Measurements from ENCODE around the gene FER. TPM values are rescaled to one million over a fixed set of nuclear protein-coding genes. Genes with fewer than 3 reads are reported as not detected.
"Not testable (repeated sequence)": the region's sequence is repeated elsewhere in the genome, so short reads cannot be mapped to it uniquely, and the experiment has no call there.

The FER gene
- total RNA-seq, 2 experiments from 2014 or later, result 4.8 to 7.1 TPM

- CTCF ChIA-PET, result interaction anchor here (1.0 to 1.1 kb wide), 2 partner anchors 70 to 661 kb away, joined by 3 read pairs; partner anchors contain the start of gene PJA2
- H3K4me1 Mint-ChIP-seq (ENCODE audit: low read depth), result peaks cover 23% of the 10 kb centered on the region
- intact Hi-C loops (cut with micrococcal nuclease), result loop anchor here (2.0 to 10.0 kb wide), 8 partner anchors 484 to 1988 kb away; partner anchors contain the start of gene SLC25A46
- H3K9me3 Mint-ChIP-seq, result no peaks in the 10 kb centered on the region
- DNase-seq, result peak; percentile 22
- no peaks in the 10 kb centered on the region for H3K36me3 Mint-ChIP-seq (ENCODE audit: low read depth)
- H3K27me3 Mint-ChIP-seq (ENCODE audit: low read depth), result no peaks in the 10 kb centered on the region
- peak overlapping the region; percentile 26 for H3K27ac Mint-ChIP-seq
- H3K4me3 Mint-ChIP-seq, result peak overlapping the region; percentile 85
These were observed 1.6 kb downstream of the FER start for GRCh38 chr5:108749128-108749861.

GRCh38 chr5:108753331-108753730, 5.6 kb downstream of the FER start:
- H3K4me1 Mint-ChIP-seq (ENCODE audit: low read depth), result peaks cover 12% of the 10 kb centered on the region
- no peaks in the 10 kb centered on the region for H3K36me3 Mint-ChIP-seq (ENCODE audit: low read depth)
- CTCF ChIA-PET, result no interaction called here
- H3K27me3 Mint-ChIP-seq (ENCODE audit: low read depth), result no peaks in the 10 kb centered on the region
- intact Hi-C loops (cut with micrococcal nuclease), result no loop called here
- no peaks in the 10 kb centered on the region for H3K9me3 Mint-ChIP-seq
- no peak for DNase-seq
- H3K4me3 Mint-ChIP-seq, result no peak overlapping the region
- no peak overlapping the region for H3K27ac Mint-ChIP-seq

- CTCF ChIA-PET, result no interaction called here
- intact Hi-C loops (cut with micrococcal nuclease), result no loop called here
- H3K27me3 Mint-ChIP-seq (ENCODE audit: low read depth), result no peaks in the 10 kb centered on the region
- no peak for DNase-seq
- H3K27ac Mint-ChIP-seq, result no peak overlapping the region
- H3K36me3 Mint-ChIP-seq (ENCODE audit: low read depth), result no peaks in the 10 kb centered on the region
- H3K4me1 Mint-ChIP-seq (ENCODE audit: low read depth), result peaks cover 12% of the 10 kb centered on the region
- no peaks in the 10 kb centered on the region for H3K9me3 Mint-ChIP-seq
- H3K4me3 Mint-ChIP-seq, result no peak overlapping the region
These were observed 6.2 kb downstream of the FER start for GRCh38 chr5:108753877-108754276.

DNA sequence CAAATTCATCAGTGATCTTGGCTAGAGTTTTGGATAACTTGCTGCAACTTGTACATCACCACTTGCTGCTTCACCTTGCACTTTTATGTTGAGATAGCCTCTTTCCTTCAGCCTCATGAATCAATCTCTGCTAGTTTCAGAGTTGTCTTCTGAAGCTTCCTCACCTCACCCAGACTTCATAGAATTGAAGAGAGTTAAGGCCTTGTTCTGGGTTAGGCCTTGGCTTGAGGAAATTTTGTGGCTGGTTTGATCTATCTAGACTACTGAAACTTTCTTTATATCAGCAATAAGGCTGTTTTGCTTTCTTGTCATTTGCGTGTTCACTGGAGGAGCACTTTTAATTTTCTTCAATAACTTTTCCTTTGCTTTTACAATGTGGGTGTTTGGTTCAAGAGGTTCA, 12.8 kb downstream of the FER start:
- H3K36me3 Mint-ChIP-seq (ENCODE audit: low read depth), result no peaks in the 10 kb centered on the region
- DNase-seq, result no peak
- intact Hi-C loops (cut with micrococcal nuclease), result loop anchor here (1.0 kb wide), 1 partner anchor 9 kb away; no protein-coding TSS in a partner anchor
- no peaks in the 10 kb centered on the region for H3K9me3 Mint-ChIP-seq
- H3K4me1 Mint-ChIP-seq (ENCODE audit: low read depth), result peaks cover 20% of the 10 kb centered on the region
- no peak overlapping the region for H3K27ac Mint-ChIP-seq
- CTCF ChIA-PET, result no interaction called here
- H3K4me3 Mint-ChIP-seq, result no peak overlapping the region
- H3K27me3 Mint-ChIP-seq (ENCODE audit: low read depth), result no peaks in the 10 kb centered on the region

DNA sequence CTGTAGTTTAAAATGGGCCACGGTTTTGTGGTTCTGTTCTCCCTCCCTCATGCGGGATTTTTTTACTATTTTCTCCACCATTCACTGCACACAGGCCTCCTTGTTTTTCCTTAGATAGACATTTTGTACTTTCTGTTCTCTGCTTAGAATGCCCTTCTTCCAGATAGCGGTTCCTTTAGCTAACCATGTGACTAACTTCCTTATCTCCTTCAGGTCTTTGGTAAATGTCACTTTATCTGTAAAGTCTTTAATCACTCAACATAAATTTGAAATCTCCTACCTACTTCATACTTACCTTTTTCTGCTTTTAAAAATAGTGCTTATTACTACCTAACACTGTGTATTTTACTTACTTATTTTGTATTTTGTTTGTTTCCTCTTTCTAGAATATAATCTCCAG, 15.0 kb downstream of the FER start:
- Mint-ChIP-seq H3K9me3 (no peaks in the 10 kb centered on the region), H3K4me3 (no peak overlapping the region)

DNA sequence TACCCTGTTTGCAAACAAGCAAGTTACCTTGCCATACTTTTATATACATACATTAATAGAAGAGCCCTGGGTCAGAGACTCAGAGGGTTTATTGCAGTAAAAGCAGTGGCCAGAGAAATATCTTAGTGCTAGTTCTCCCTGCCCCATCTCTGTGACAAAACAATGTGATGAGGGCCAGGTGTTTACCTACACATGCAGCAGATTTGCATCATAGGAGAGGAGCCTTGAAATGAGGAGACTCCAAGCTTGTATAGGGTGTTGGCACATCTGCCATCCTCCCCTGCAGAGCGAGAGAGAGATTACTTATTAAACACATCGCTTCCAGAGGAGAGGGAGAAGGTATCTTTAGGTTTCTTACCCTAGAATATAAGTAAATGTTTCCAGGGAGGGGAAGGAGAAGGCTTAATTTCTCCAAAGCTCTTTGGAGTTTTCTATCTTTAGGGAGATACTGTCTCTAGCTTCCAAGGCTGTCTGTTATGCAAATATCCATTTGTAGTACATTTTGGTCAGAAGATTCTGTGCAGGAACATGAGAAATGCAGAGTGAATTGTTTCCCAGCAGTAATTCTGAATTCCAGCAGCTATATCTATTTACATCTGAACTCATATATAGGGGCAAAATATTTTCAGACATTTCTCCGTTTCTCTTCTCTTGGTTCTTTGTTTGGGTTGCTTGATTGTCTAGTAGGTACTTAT, 15.7 kb downstream of the FER start:
- intact Hi-C loops (cut with micrococcal nuclease), result no loop called here
- Mint-ChIP-seq H3K9me3 (no peaks in the 10 kb centered on the region), H3K36me3 (ENCODE audit: low read depth) (no peaks in the 10 kb centered on the region), H3K4me3 (no peak overlapping the region), H3K27ac (no peak overlapping the region), H3K27me3 (ENCODE audit: low read depth) (no peaks in the 10 kb centered on the region), H3K4me1 (ENCODE audit: low read depth) (peaks cover 20% of the 10 kb centered on the region)
- DNase-seq, result no peak
- CTCF ChIA-PET, result no interaction called here

More for the DNA sequence above, 15.0 kb downstream of the FER start:
- CTCF ChIA-PET, result no interaction called here
- H3K27ac Mint-ChIP-seq, result no peak overlapping the region
- H3K4me1 Mint-ChIP-seq (ENCODE audit: low read depth), result peaks cover 20% of the 10 kb centered on the region
- no peak for DNase-seq
- H3K36me3 Mint-ChIP-seq (ENCODE audit: low read depth), result no peaks in the 10 kb centered on the region
- H3K27me3 Mint-ChIP-seq (ENCODE audit: low read depth), result no peaks in the 10 kb centered on the region
- intact Hi-C loops (cut with micrococcal nuclease), result no loop called here

DNA sequence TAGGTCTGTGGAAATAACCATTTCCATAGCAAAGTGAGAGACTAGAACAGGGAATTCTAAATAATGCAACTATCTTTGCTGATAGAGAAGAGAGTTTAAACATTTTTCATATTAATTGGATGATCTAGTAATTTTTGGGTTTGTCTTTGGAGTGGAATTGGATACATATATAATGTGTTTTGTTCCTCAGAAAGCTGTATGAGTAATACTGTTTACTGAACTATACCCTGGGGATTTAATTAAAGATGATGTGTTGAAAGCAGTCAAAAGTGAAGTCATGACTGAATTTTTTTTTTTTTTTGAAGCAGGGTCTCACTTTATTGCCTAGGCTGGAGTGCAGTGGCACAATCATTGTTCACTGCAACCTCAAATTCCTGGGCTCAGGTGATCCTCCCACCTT, 17.9 kb downstream of the FER start:
- intact Hi-C loops (cut with micrococcal nuclease), result no loop called here
- Mint-ChIP-seq H3K4me1 (ENCODE audit: low read depth) (peaks cover 14% of the 10 kb centered on the region), H3K27ac (no peak overlapping the region), H3K27me3 (ENCODE audit: low read depth) (no peaks in the 10 kb centered on the region), H3K4me3 (no peak overlapping the region), H3K9me3 (no peaks in the 10 kb centered on the region), H3K36me3 (ENCODE audit: low read depth) (peaks cover 1% of the 10 kb centered on the region)
- CTCF ChIA-PET, result interaction anchor here (0.9 kb wide), 1 partner anchor 10 kb away, joined by 3 read pairs; no protein-coding TSS in a partner anchor
- no peak for DNase-seq

DNA sequence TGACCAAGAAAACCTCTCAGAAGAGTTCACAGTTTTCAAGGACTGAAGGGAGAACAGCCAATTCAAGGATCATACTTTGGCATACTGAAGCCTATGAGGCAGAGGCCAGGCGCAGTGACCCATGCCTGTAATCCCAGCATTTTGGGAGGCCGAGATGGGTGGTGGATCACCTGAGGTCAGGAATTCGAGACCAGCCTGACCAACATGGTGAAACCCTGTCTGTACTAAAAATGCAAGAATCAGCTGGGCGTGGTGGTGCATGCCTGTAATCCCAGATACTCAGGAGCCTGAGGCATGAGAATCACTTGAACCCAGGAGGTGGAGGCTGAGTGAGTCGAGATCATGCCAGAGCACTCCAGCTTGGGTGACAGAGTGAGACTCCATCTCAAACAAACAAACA, 19.2 kb downstream of the FER start:
- H3K27ac Mint-ChIP-seq; H3K9me3 Mint-ChIP-seq; DNase-seq; intact Hi-C loops (cut with micrococcal nuclease); H3K27me3 Mint-ChIP-seq (ENCODE audit: low read depth); H3K36me3 Mint-ChIP-seq (ENCODE audit: low read depth); H3K4me3 Mint-ChIP-seq: not testable (repeated sequence)
- CTCF ChIA-PET, result interaction anchor here (0.6 kb wide), 1 partner anchor 87 kb away, joined by 3 read pairs; no protein-coding TSS in a partner anchor
- peaks cover 12% of the 10 kb centered on the region for H3K4me1 Mint-ChIP-seq (ENCODE audit: low read depth)

- DNase-seq, result no peak
- no peak overlapping the region for H3K27ac Mint-ChIP-seq
- H3K4me1 Mint-ChIP-seq (ENCODE audit: low read depth), result peaks cover 6% of the 10 kb centered on the region
- intact Hi-C loops (cut with micrococcal nuclease), result no loop called here
- H3K27me3 Mint-ChIP-seq (ENCODE audit: low read depth), result no peaks in the 10 kb centered on the region
- H3K36me3 Mint-ChIP-seq (ENCODE audit: low read depth), result peaks cover 13% of the 10 kb centered on the region
- H3K4me3 Mint-ChIP-seq, result no peak overlapping the region
- H3K9me3 Mint-ChIP-seq, result peaks cover 3% of the 10 kb centered on the region
- CTCF ChIA-PET, result interaction anchor here (0.6 kb wide), 1 partner anchor 109 kb away, joined by 3 read pairs; no protein-coding TSS in a partner anchor
These were observed 21.7 kb downstream of the FER start for GRCh38 chr5:108769352-108769751.

DNA sequence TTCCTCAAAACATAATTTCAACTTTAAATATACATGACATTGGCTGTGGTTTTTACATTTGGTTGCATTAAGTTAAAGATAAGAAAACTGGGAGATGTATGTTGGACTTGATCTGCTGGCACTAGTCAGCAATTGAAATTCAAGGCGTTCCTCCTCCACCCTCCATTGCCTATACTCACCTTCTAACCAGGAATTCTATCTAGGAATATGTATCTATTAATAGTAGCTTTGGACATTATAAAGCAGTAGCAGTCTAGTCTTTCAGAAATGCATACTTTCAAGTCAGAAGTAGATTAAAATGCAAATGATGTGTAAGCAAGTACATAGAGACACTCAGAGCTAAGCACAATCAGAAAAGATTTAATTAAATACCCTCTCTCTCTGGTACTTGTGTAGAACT, 24.9 kb downstream of the FER start:
- CTCF ChIA-PET, result interaction anchor here (1.5 kb wide), 1 partner anchor 77 kb away, joined by 4 read pairs; no protein-coding TSS in a partner anchor
- Mint-ChIP-seq H3K27ac (no peak overlapping the region), H3K4me1 (ENCODE audit: low read depth) (peaks cover 6% of the 10 kb centered on the region), H3K36me3 (ENCODE audit: low read depth) (peaks cover 20% of the 10 kb centered on the region), H3K4me3 (no peak overlapping the region), H3K9me3 (peaks cover 6% of the 10 kb centered on the region), H3K27me3 (ENCODE audit: low read depth) (no peaks in the 10 kb centered on the region)
- no peak for DNase-seq
- intact Hi-C loops (cut with micrococcal nuclease), result no loop called here

GRCh38 chr5:108773330-108773729, 25.6 kb downstream of the FER start:
- DNase-seq, result no peak
- no peaks in the 10 kb centered on the region for H3K27me3 Mint-ChIP-seq (ENCODE audit: low read depth)
- no peak overlapping the region for H3K27ac Mint-ChIP-seq
- H3K9me3 Mint-ChIP-seq, result peaks cover 7% of the 10 kb centered on the region
- CTCF ChIA-PET, result interaction anchor here (1.5 kb wide), 1 partner anchor 78 kb away, joined by 4 read pairs; no protein-coding TSS in a partner anchor
- intact Hi-C loops (cut with micrococcal nuclease), result no loop called here
- peaks cover 6% of the 10 kb centered on the region for H3K4me1 Mint-ChIP-seq (ENCODE audit: low read depth)
- H3K4me3 Mint-ChIP-seq, result no peak overlapping the region
- H3K36me3 Mint-ChIP-seq (ENCODE audit: low read depth), result peaks cover 23% of the 10 kb centered on the region

DNA sequence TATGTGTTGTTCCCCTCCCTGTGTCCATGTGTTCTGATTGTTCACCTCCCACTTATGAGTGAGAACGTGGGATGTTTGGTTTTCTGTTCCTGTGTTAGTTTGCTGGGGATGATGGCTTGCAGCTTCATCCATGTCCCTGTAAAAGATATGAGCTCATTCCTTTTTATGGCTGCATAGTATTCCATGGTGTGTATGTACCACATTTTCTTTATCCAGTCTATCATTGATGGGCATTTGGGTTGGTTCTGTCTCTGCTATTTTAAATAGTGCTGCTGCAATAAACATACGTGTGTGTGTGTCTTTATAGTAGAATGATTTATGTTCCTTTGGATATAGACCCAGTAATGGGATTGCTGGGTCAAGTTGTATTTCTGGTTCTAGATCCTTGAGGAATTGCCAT, 26.4 kb downstream of the FER start:
- CTCF ChIA-PET; H3K4me1 Mint-ChIP-seq (ENCODE audit: low read depth); H3K4me3 Mint-ChIP-seq; H3K27ac Mint-ChIP-seq; H3K27me3 Mint-ChIP-seq (ENCODE audit: low read depth); intact Hi-C loops (cut with micrococcal nuclease); H3K9me3 Mint-ChIP-seq; DNase-seq: not testable (repeated sequence)
- peaks cover 23% of the 10 kb centered on the region for H3K36me3 Mint-ChIP-seq (ENCODE audit: low read depth)
